ENCODE results near the gene IDUA.

The IDUA gene

DNA sequence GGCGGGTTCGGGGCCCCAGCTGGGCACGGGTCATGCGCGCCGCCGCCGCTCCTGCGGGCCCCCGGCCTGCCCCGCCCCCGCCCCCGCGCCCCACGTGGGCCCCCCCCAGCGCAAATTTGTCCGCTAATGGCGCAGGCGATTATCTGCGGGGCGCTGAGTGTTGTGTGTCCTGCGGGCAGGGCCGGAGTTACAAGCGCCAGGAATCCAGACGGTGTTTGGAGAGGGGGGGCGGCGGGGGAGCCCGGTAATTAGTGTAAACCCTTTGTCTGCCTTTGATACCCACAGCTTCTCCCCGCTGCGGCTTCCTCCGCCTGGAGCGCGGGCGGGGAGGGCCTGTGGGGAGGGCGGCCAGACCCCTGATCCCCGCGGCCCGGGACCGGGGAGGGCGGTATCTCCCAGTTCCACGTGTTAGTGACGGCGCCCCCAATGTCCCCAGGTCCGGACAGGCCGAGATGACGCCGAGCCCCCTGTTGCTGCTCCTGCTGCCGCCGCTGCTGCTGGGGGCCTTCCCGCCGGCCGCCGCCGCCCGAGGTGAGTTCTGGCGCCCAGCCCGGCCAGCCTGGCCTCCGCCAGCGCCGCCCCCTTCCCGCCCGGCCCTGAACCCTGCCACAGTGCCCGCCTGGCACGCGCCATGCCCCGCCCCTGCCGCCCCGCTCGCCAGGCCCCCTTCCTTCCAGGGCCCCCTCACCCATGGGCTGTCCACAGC is 25.3 kb downstream of the IDUA start:
- Histone ChIP-seq H3K27ac (peak overlapping the region; percentile 75), H3K4me3 (ENCODE audit: low read depth, low read length) (peak overlapping the region; percentile 62), H3K9me3 (ENCODE audit: severe bottlenecking) (no peaks in the 10 kb centered on the region), H3K36me3 (peaks cover 28% of the 10 kb centered on the region), H3K27me3 (ENCODE audit: insufficient read depth, low read depth, severe bottlenecking) (peaks cover 6% of the 10 kb centered on the region)
- no peak for TF ChIP-seq CTCF (IDR thresholded peaks at IDR 0.05; ENCODE audit: low read depth, low read length)
- peak; percentile 84 for DNase-seq

DNA sequence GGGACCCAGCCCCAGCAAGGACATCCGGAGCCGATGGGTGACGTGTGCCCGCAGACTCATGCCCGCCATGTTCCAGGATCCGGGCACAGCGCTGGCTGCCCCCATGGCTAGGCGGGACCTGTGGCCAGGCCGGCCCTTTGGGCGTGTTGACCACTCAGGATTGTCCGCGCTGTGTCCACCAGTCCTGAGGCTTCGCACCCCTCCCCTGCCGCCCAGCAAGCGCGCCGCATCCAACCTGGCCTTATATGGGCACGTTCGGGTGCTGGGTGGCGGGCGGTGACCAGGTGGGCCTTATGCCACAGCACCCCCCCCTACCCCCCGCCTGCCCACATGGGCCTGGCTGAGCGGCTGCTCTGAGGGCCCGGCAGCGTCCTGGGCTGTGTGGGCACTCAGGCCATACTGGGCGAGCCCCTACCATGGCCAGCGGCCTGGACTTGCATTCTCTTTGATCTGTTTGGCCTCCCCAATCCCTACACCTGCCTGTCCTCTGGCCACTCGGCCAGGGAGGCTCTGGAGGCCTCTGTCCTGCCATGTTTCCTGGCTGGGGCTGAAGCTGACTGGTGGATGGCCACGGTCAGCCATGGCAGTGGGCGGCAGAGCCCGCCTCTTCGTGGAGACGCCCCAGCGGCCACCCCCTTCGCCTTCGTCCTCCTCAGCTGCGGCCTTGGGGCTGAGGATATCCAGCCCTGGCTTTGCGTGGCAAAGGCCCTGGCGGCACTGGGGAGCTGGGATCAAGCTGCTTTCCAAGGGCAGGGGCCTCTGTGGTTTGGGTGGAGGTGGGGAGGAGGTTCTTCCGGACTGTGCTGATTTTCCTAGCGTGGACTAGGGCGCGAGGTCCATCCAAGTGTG is 26.6 kb downstream of the IDUA start:
- Histone ChIP-seq H3K27ac (no peak overlapping the region), H3K9me3 (ENCODE audit: severe bottlenecking) (no peaks in the 10 kb centered on the region), H3K27me3 (ENCODE audit: insufficient read depth, low read depth, severe bottlenecking) (peaks cover 6% of the 10 kb centered on the region), H3K36me3 (peaks cover 28% of the 10 kb centered on the region), H3K4me3 (ENCODE audit: low read depth, low read length) (no peak overlapping the region)
- TF ChIP-seq CTCF (IDR thresholded peaks at IDR 0.05; ENCODE audit: low read depth, low read length), result no peak
- no peak for DNase-seq

- no peak overlapping the region for H3K4me3 ChIP-seq (ENCODE audit: low read depth, low read length)
- H3K36me3 ChIP-seq, result peaks cover 28% of the 10 kb centered on the region
- H3K9me3 ChIP-seq (ENCODE audit: severe bottlenecking), result no peaks in the 10 kb centered on the region
- no peak for DNase-seq
- H3K27me3 ChIP-seq (ENCODE audit: insufficient read depth, low read depth, severe bottlenecking), result peaks cover 6% of the 10 kb centered on the region
- H3K27ac ChIP-seq, result no peak overlapping the region
- TF ChIP-seq CTCF (IDR thresholded peaks at IDR 0.05; ENCODE audit: low read depth, low read length), result no peak
These were observed 27.7 kb downstream of the IDUA start for GRCh38 chr4:1014291-1015167.

GRCh38 chr4:1015179-1015578 is 28.3 kb downstream of the IDUA start:
- no peak for TF ChIP-seq CTCF (IDR thresholded peaks at IDR 0.05; ENCODE audit: low read depth, low read length)
- no peak for DNase-seq
- peaks cover 28% of the 10 kb centered on the region for H3K36me3 ChIP-seq
- H3K9me3 ChIP-seq (ENCODE audit: severe bottlenecking), result no peaks in the 10 kb centered on the region
- no peak overlapping the region for H3K4me3 ChIP-seq (ENCODE audit: low read depth, low read length)
- no peak overlapping the region for H3K27ac ChIP-seq
- peaks cover 5% of the 10 kb centered on the region for H3K27me3 ChIP-seq (ENCODE audit: insufficient read depth, low read depth, severe bottlenecking)

DNA sequence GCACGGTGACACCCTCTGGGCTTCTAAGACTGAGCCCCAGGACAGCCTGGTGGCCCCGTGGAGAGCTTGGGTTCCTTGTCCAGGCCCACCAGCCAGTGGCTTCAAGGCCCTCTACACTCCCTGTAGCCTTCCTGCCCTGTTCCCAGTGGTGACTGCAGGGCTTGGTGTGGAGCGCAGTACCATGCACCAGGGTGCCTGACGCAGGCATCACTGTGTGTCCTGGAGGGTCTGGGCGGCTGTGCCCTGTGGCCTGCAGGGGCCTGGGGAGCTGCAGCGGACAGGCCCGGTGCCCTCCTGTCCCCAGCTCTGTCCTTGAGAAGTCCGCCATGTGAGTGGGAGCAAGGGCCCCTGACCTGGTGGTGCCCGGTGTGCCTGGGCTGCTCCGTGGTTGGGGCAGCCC is 28.9 kb downstream of the IDUA start:
- no peak overlapping the region for H3K27ac ChIP-seq
- H3K36me3 ChIP-seq, result peaks cover 28% of the 10 kb centered on the region
- no peaks in the 10 kb centered on the region for H3K27me3 ChIP-seq (ENCODE audit: insufficient read depth, low read depth, severe bottlenecking)
- no peak overlapping the region for H3K4me3 ChIP-seq (ENCODE audit: low read depth, low read length)
- TF ChIP-seq CTCF (IDR thresholded peaks at IDR 0.05; ENCODE audit: low read depth, low read length), result no peak
- H3K9me3 ChIP-seq (ENCODE audit: severe bottlenecking), result no peaks in the 10 kb centered on the region
- no peak for DNase-seq
